ENCODE data around the gene IL13RA1.

Gene IL13RA1

GRCh38 chrX:118726887-118727685 lies at the start of gene IL13RA1:
TSS of gene IL13RA1 (plus strand) at chrX:118727606. CDS start at chrX:118727639, 33 bp downstream.
- peak within 1 kb of the TSS; percentile 79 for H3K9ac ChIP-seq (ENCODE audit: low read depth, low read length)
- peaks cover 36% of the 10 kb centered on the region for H3K4me1 ChIP-seq (ENCODE audit: control insufficient read depth, insufficient read depth, low read length)
- H3K27me3 ChIP-seq (ENCODE audit: control insufficient read depth, insufficient read depth, low read length): peaks cover 41% of the 10 kb centered on the region
- peak within 1 kb of the TSS; percentile 66 for H3K4me3 ChIP-seq (ENCODE audit: low read depth, low read length)
- H3K9me3 ChIP-seq (ENCODE audit: control insufficient read depth, insufficient read depth, low read length): no peaks in the 10 kb centered on the region
- peak within 1 kb of the TSS; percentile 76 for H3K27ac ChIP-seq (ENCODE audit: low read depth, low read length)
- no peaks in the 10 kb centered on the region for H3K36me3 ChIP-seq (ENCODE audit: control insufficient read depth, insufficient read depth, low read length)

GRCh38 chrX:118679290-118679689 lies 48.1 kb upstream of the IL13RA1 start:
- Histone ChIP-seq H3K4me1 (ENCODE audit: control insufficient read depth, insufficient read depth, low read length) (no peaks in the 10 kb centered on the region), H3K36me3 (ENCODE audit: control insufficient read depth, insufficient read depth, low read length) (peaks cover 11% of the 10 kb centered on the region; the same call in 1 of the 2 replicates)

GRCh38 chrX:118682258-118683014 lies 45.0 kb upstream of the IL13RA1 start:
- Histone ChIP-seq H3K9ac (ENCODE audit: low read depth, low read length) (no peak overlapping the region), H3K4me3 (ENCODE audit: low read depth, low read length) (no peak overlapping the region), H3K9me3 (ENCODE audit: control insufficient read depth, insufficient read depth, low read length) (no peaks in the 10 kb centered on the region), H3K27me3 (ENCODE audit: control insufficient read depth, insufficient read depth, low read length) (no peaks in the 10 kb centered on the region), H3K27ac (ENCODE audit: low read depth, low read length) (no peak overlapping the region), H3K36me3 (ENCODE audit: control insufficient read depth, insufficient read depth, low read length) (peaks cover 9% of the 10 kb centered on the region; the same call in 1 of the 2 replicates), H3K4me1 (ENCODE audit: control insufficient read depth, insufficient read depth, low read length) (no peaks in the 10 kb centered on the region)

More at GRCh38 chrX:118679290-118679689, 48.1 kb upstream of the IL13RA1 start:
- Histone ChIP-seq H3K4me3 (ENCODE audit: low read depth, low read length) (no peak overlapping the region), H3K9me3 (ENCODE audit: control insufficient read depth, insufficient read depth, low read length) (no peaks in the 10 kb centered on the region), H3K27me3 (ENCODE audit: control insufficient read depth, insufficient read depth, low read length) (no peaks in the 10 kb centered on the region), H3K9ac (ENCODE audit: low read depth, low read length) (no peak overlapping the region), H3K27ac (ENCODE audit: low read depth, low read length) (no peak overlapping the region)

GRCh38 chrX:118685393-118685792 lies 42.0 kb upstream of the IL13RA1 start:
- no peaks in the 10 kb centered on the region for H3K4me1 ChIP-seq (ENCODE audit: control insufficient read depth, insufficient read depth, low read length)
- H3K9me3 ChIP-seq (ENCODE audit: control insufficient read depth, insufficient read depth, low read length): no peaks in the 10 kb centered on the region
- H3K27me3 ChIP-seq (ENCODE audit: control insufficient read depth, insufficient read depth, low read length): no peaks in the 10 kb centered on the region
- no peak overlapping the region for H3K27ac ChIP-seq (ENCODE audit: low read depth, low read length)
- peaks cover 9% of the 10 kb centered on the region; the same call in 1 of the 2 replicates for H3K36me3 ChIP-seq (ENCODE audit: control insufficient read depth, insufficient read depth, low read length)
- no peak overlapping the region for H3K9ac ChIP-seq (ENCODE audit: low read depth, low read length)
- no peak overlapping the region for H3K4me3 ChIP-seq (ENCODE audit: low read depth, low read length)

- H3K4me3 ChIP-seq (ENCODE audit: low read depth, low read length): no peak overlapping the region
- no peaks in the 10 kb centered on the region for H3K9me3 ChIP-seq (ENCODE audit: control insufficient read depth, insufficient read depth, low read length)
- no peaks in the 10 kb centered on the region for H3K27me3 ChIP-seq (ENCODE audit: control insufficient read depth, insufficient read depth, low read length)
- H3K9ac ChIP-seq (ENCODE audit: low read depth, low read length): no peak overlapping the region
- no peaks in the 10 kb centered on the region for H3K36me3 ChIP-seq (ENCODE audit: control insufficient read depth, insufficient read depth, low read length)
- H3K4me1 ChIP-seq (ENCODE audit: control insufficient read depth, insufficient read depth, low read length): no peaks in the 10 kb centered on the region
- no peak overlapping the region for H3K27ac ChIP-seq (ENCODE audit: low read depth, low read length)
Observed at GRCh38 chrX:118688935-118689334, 38.5 kb upstream of the IL13RA1 start.

- Histone ChIP-seq H3K27me3 (ENCODE audit: control insufficient read depth, insufficient read depth, low read length) (no peaks in the 10 kb centered on the region), H3K27ac (ENCODE audit: low read depth, low read length) (no peak overlapping the region), H3K36me3 (ENCODE audit: control insufficient read depth, insufficient read depth, low read length) (no peaks in the 10 kb centered on the region), H3K4me3 (ENCODE audit: low read depth, low read length) (no peak overlapping the region), H3K9ac (ENCODE audit: low read depth, low read length) (no peak overlapping the region), H3K9me3 (ENCODE audit: control insufficient read depth, insufficient read depth, low read length) (no peaks in the 10 kb centered on the region), H3K4me1 (ENCODE audit: control insufficient read depth, insufficient read depth, low read length) (no peaks in the 10 kb centered on the region)
Observed at GRCh38 chrX:118693843-118694242, 33.6 kb upstream of the IL13RA1 start.

GRCh38 chrX:118694638-118695037 lies 32.8 kb upstream of the IL13RA1 start:
- Histone ChIP-seq H3K27me3 (ENCODE audit: control insufficient read depth, insufficient read depth, low read length) (no peaks in the 10 kb centered on the region), H3K36me3 (ENCODE audit: control insufficient read depth, insufficient read depth, low read length) (no peaks in the 10 kb centered on the region), H3K9me3 (ENCODE audit: control insufficient read depth, insufficient read depth, low read length) (no peaks in the 10 kb centered on the region), H3K4me1 (ENCODE audit: control insufficient read depth, insufficient read depth, low read length) (no peaks in the 10 kb centered on the region), H3K4me3 (ENCODE audit: low read depth, low read length) (no peak overlapping the region), H3K27ac (ENCODE audit: low read depth, low read length) (no peak overlapping the region), H3K9ac (ENCODE audit: low read depth, low read length) (no peak overlapping the region)

GRCh38 chrX:118698516-118699170 lies 28.8 kb upstream of the IL13RA1 start:
- Histone ChIP-seq H3K27me3 (ENCODE audit: control insufficient read depth, insufficient read depth, low read length) (no peaks in the 10 kb centered on the region), H3K9me3 (ENCODE audit: control insufficient read depth, insufficient read depth, low read length) (no peaks in the 10 kb centered on the region), H3K36me3 (ENCODE audit: control insufficient read depth, insufficient read depth, low read length) (no peaks in the 10 kb centered on the region), H3K27ac (ENCODE audit: low read depth, low read length) (no peak overlapping the region), H3K9ac (ENCODE audit: low read depth, low read length) (no peak overlapping the region), H3K4me3 (ENCODE audit: low read depth, low read length) (no peak overlapping the region), H3K4me1 (ENCODE audit: control insufficient read depth, insufficient read depth, low read length) (no peaks in the 10 kb centered on the region)

- Histone ChIP-seq H3K36me3 (ENCODE audit: control insufficient read depth, insufficient read depth, low read length) (no peaks in the 10 kb centered on the region), H3K9me3 (ENCODE audit: control insufficient read depth, insufficient read depth, low read length) (no peaks in the 10 kb centered on the region), H3K9ac (ENCODE audit: low read depth, low read length) (no peak overlapping the region), H3K4me1 (ENCODE audit: control insufficient read depth, insufficient read depth, low read length) (no peaks in the 10 kb centered on the region), H3K27ac (ENCODE audit: low read depth, low read length) (no peak overlapping the region), H3K4me3 (ENCODE audit: low read depth, low read length) (no peak overlapping the region), H3K27me3 (ENCODE audit: control insufficient read depth, insufficient read depth, low read length) (no peaks in the 10 kb centered on the region)
Observed at GRCh38 chrX:118702741-118703140, 24.7 kb upstream of the IL13RA1 start.

GRCh38 chrX:118706681-118707080 lies 20.7 kb upstream of the IL13RA1 start:
- H3K27me3 ChIP-seq (ENCODE audit: control insufficient read depth, insufficient read depth, low read length): no peaks in the 10 kb centered on the region
- H3K4me3 ChIP-seq (ENCODE audit: low read depth, low read length): no peak overlapping the region
- no peaks in the 10 kb centered on the region for H3K4me1 ChIP-seq (ENCODE audit: control insufficient read depth, insufficient read depth, low read length)
- no peaks in the 10 kb centered on the region for H3K9me3 ChIP-seq (ENCODE audit: control insufficient read depth, insufficient read depth, low read length)
- no peak overlapping the region for H3K9ac ChIP-seq (ENCODE audit: low read depth, low read length)
- H3K36me3 ChIP-seq (ENCODE audit: control insufficient read depth, insufficient read depth, low read length): no peaks in the 10 kb centered on the region
- H3K27ac ChIP-seq (ENCODE audit: low read depth, low read length): no peak overlapping the region
